HG03354 (cell line): ENCODE results near the gene TRIOBP.
"Not testable (repeated sequence)": the region's sequence is repeated elsewhere in the genome, so short reads cannot be mapped to it uniquely, and the experiment has no call there.

Source experiments
- ATAC-seq: cut with Tn5 transposase; IDR thresholded peaks from one replicate; pipeline ENCODE4 v1.9.1; 2021; ENCODE audit warnings: mild to moderate bottlenecking; ENCODE audit not compliant: unreplicated experiment, poor library complexity, severe bottlenecking

Gene TRIOBP

DNA sequence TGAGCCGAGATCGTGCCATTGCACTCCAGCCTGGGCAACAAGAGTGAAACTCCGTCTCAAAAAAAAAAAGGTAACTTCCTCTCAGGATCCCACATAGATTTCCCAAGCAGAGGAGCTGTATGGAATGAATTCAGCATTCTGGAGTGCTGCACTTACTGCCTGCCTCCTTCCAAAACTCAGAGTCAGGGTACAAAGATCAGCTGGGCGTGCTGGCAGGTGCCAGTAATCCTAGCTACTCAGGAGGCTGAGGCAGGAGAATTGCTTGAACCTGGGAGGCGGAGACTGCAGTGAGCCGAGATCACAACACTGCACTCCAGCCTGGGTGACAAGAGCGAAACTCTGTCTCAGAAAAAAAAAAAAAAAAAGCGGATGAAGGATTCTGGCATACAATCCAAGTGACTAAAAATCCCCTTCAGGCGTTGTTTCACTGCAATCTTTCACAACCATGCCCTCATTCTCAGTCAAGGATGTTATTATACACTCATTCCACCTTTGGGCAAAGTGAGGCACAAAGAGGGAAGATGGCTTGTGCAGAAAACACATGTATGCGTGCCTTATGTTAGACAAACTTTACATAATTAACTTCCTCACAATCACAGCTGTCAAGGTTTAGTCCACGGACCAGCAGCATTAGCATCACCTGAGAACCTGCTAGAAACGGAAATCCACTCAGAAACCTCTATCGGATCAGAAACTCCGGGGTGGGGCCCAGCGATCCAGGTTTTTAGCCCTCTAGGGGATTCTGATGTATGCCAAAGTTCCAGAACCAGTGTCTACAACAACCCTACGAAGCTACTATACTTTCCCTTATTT, 11.8 kb upstream of the TRIOBP start:
- no peak for ATAC-seq

DNA sequence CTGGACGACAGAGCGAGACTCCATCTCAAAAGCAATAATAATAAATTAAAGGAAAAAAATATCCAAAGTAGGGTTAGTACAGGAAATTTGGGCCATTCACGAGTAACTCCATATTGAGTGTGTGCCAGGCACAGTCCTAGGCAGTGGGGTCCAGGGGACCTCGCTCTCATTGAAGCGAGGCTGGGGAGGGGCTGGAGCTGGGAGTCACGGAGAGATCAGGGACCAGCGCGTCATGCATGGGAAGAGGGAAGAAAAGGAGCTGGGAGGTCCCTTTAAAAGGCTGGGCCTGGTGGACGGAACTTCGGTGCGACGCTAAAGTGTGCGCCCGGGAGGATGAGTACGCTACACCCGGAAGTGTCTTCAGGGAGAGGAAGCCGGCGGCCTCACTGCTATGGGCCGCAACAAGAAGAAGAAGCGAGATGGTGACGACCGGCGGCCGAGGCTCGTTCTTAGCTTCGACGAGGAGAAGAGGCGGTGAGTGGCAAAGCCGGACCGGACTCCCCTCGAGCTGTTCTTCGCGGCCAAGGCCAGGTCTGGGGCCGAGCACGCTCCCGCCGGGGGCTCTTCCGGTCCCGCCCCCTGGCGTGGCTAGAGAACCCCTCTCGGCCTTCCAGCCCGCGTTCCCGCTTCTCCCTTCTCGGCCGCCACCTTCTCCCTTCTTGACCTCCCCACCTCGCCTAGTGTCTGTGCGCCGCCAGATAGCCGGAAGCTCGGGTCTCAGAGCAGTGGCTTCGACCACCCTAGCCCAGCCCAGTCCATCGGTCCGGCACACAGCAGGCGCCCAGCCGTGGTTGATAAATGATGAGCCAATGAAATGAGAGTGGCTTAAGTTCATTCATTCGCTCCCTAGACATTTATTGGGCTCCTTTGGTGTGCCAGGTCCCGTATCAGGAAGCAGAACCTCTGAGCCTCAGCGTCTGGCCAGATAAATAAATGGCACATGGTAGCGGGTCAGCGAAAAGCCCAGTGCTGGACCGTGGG, 10.6 kb upstream of the TRIOBP start, which contains the start of gene NOL12:
Gene NOL12 (plus strand): TSS at position 342 of the 981 bp plus-strand sequence. CDS start 50 bp downstream, at position 392.
- peak; percentile 84 for ATAC-seq

DNA sequence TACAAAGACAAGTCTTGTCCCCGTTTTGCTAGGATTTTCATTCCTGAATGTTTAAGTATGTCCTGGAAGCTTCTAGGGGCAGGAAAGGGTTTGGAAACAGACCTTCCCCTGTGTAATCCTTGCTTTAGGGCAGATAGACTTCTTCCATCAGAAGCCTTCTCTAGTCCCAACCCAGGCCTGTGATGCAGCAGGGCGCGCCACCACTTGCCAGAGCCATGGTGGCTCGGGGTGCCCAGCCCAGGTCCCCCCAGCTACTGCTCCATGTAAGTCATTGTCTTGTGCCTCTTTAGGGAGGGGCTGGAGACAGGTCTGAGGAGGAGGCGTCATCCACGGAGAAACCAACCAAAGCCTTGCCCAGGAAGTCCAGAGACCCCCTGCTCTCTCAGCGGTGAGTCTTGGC, 6.4 kb upstream of the TRIOBP start:
- no peak for ATAC-seq

DNA sequence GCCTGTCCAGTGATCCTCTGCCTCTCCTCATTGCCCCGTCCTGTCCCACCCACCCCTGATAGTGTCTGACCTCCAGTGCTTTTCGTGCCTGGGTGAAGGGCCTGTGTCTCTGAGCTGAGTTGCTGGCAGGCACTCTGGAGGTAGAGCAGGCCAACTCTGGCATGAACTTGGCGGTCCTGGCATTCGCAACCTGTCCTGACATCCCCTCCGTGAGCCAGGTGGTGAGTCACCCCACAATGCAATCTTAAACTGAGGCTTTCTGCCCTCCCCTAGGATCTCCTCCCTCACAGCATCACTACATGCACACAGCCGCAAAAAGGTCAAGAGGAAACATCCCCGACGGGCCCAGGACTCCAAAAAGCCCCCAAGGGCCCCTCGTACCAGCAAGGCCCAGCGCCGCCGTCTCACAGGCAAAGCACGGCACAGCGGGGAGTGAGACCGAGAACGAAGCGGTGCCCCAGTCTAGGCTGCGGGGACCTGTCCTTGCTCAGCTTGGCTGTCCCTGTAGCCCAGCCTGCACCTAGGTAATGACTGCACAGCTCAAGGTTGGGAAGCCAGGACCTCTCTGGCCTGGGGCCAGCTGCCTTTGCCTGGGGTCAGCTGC, 5.8 kb upstream of the TRIOBP start:
- no peak for ATAC-seq

DNA sequence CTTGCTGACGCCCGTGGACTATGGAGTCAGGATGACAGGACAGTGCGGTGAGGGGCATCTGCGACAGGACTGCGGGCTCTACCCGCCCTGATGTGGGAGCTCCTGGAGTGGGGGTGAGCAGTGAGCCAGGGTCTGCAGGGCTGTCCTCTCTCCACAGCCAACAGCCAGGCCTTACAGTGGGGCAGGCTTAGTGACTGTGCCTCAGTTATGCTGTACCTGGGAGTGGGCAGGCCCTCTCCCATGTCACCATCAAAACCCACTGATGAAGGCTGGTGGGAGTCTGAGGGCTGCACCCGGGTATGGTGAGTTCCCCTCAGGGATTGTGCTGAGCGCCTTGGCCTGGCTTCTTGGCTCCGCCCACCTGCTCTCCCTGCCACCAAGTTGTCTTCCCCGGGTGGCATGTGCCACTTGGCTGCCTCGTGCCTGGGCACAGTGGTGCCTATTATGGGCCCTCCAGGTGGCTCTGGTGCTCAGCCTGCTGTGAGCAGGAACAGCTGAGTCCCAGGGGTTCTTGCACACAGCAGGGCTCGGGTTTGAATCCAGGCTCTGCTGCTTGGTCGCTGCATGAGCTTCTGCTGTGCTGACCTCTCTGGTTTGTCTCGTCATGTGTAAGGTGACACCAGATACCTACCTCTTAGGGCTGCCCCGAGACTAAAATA, 4.1 kb upstream of the TRIOBP start:
- no peak for ATAC-seq

DNA sequence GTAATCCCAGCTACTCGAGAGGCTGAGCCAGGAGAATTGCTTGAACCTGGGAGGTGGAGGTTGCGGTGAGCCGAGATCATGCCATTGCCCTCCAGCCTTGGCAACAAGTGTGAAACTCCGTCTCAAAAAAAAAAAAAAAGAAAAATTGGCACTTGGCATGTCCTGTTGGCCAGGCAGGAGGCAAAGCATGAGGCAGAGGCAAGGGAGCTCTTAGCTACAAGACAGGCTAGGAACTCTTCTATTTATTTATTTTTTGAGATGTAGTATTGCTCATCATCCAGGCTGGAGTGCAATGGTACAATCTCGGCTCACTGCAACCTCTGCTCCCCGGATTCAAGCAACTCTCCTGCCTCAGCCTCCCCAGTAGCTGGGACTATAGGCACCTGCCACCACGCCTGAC, 2.7 kb upstream of the TRIOBP start:
- ATAC-seq: not testable (repeated sequence)

DNA sequence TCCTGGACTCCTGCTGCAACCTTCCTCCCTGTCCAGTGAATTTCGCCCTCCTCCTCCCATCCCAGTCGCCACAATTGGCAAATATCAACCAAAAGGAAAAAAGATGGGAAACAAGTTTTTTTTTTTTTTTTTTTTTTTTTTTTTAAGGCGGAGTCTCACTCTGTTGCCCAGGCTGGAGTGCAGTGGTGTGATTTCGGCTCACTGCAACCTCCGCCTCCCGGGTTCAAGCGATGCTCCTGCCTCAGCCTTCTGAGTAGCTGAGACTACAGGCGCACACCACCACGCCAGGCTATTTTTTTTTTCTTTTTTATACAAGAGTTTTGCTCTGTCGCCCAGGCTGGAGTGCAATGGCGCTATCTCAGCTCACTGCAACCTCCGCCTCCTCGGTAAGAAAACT, 590 bp upstream of the TRIOBP start:
- ATAC-seq: not testable (repeated sequence)

DNA sequence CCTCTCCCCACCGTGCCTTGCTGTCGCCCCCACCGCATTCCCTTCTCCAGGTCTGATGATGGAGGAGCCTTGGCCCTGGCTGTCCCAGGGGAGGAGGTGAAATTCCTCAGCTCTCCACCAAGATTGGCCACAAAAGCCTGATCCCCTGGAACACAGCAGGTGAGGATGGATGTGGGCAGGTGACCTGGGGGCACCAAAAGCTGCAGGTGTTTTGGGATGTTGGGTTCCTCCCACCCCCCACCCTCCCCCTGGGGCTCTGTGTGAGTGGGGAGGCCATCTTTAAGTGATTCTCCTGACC, 639 bp downstream of the TRIOBP start:
- no peak for ATAC-seq

DNA sequence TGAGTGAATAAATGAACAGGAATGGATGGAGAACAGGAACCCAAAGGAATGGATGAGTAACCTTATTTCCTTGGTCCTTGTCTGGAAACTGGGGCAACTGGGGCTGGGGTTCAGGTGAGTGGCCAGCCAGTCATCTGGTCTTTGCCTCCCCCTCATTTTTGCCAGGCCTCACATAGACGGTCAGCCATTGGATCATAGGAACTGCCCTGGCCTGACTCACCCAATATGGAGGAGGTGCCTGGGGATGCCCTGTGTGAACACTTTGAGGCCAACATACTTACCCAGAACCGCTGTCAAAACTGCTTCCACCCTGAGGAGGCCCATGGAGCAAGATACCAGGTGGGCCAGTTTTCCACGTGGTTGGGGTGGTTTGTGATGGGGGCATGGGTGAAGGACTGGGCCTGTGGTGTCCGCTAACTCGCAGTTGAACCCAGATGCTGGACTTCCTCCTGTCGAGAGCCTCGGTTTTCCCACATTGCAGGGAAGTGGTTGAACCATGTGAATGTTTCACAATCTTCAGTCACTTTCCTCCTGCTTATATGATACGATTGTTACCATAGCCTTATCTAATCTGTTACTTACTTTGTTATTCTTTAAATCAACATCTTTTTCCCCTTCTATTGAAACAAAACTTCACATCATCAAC, 4.4 kb downstream of the TRIOBP start:
- ATAC-seq: no peak

DNA sequence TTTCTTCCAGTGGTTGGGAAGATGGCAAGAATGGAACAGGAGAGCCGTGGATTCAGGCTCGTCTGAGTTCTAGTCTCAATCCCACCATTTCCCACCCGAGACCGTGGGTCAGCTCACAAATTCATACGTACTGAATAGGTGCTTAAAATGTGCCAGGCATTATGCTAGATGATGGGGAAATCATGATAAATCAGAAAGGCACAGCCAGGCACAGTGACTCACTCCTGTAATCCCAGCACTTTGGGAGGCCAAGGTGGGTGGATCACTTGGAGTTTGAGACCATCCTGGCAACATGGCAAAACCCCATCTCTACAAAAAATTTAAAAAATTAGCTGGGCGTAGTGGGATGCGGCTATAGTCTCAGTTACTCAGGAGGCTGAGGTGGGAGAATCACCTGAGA, 7.1 kb downstream of the TRIOBP start:
- no peak for ATAC-seq

DNA sequence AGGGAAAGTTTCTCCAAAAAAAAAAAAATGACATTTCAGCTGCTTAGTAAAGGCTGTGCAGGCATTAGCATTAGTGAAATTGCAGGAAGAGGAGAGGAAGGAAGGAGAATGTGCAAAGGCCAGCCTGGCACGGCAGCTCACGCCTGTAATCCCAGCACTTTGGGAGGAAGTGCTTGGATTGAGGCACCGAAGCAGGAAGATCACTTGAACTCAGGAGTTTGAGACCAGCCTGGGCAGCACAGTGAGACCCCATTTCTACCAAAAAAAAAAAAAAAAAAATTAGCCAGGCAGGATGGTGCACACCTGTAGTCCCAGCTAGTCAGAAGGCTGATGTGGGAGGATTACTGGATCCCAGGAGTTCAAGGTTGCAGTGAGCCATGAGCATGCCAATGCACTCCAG, 7.8 kb downstream of the TRIOBP start:
- ATAC-seq: no peak

DNA sequence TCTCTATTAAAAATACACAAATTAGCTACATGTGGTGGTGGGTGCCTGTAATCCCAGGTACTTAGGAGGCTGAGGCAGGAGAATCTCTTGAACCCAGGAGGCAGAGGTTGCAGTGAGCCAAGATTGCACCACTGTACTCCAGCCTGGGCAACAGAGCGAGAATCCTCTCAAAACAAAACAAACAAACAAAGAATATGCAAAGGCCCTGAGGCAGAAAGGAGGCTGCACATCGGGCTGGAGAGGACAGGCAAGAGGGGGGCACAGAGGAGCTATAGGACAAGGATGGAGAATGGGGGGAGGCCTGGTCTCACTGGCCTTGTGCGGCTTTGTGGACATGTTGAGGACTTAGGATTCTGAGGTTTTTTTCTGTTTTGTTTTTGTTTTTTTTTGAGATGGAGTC, 8.4 kb downstream of the TRIOBP start:
- no peak for ATAC-seq

DNA sequence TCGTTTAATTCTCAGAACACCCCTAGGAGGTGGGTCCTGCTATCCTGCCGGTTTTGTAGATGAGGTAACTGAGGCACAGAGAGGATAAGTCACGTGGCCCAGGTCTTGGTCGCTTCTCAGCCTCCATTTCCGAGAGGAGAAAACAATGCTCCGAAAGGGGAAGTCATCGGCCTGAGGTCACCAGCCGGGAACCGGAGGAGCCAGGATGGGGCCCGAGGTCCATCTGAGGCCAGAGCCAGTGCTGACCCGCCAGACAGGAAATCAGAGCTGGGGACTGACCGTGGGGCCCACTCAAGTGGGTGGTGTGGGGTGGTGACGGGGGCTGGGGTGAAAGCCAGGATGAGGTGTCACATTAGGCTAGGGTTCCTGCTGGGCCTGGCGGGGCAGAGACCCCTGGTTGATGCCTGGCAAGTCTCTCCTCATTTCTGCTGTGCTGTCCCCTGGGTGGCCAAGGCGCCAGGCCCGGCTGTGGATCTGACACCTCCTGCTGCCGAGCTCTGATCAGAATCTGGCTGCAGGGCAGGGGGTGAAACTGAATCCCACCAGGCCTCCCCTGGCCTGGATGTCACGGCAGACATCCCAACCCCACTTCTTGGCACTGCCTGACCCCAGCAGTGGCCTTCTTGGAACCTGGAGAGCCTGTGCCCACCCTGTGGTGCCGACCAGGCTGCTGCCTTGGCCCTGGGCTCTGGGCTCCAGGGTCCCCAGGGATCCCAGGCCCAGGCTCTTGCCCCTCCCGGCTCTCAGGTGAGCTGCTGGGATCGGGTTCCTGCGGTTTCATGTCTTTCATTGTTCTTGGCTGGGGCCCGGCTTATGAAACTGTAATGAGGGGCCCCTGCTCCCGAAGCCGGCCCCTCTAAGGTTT, 12.0 kb downstream of the TRIOBP start:
- no peak for ATAC-seq

DNA sequence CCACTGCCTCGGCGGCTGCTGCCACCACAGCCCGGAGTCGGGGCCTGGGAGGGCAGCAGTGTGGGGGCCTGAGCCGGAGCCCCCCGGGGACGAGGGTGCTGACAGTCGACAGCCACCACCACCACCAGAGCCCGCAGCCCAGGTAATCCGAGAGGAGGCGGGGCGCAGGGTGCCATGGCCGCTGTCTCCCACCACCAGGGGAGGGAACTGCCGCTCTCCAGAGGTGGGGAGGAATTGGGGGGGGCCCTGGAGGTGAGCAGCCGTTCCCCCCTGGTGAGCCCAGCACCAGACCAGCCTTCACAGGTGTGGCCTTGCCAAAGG, 12.6 kb downstream of the TRIOBP start:
- ATAC-seq: no peak

DNA sequence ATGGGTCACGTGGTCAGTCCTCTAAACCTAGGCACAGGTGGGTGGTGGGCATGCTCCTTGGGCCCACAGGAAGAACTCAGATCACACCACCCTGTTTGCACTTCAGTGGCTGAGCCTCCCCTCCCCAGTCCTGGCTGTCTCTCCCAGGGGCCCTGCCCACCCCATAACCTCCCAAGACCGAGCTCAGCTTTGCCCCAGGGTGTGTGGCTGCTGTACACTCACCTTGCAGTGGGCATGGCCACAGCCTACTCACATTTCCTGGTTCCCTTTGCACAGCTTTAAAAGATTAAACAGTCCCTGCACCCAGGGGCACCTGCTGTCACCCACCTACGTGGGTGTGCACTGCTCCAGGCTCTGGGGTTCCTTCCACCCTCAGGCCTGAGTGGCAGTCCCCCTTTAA, 13.8 kb downstream of the TRIOBP start:
- no peak for ATAC-seq

DNA sequence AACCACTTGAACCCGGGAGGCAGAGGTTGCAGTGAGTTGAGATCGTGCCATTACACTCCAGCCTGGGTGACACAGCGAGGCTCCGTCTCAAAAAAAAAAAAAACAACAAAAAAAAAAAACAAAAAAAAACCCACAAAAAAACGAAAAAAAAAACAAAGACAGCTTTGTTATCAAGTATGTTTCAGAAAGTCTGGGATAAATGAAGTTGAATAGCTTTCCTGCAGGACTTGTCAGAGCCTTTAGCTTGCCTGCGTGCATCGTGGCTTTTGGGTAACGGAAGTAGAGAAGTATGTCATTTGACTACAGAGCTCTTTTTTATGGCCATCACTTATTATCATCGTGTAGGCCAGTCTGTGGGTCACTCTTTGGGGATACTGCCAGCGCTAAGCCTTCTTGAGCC, 14.6 kb downstream of the TRIOBP start:
- no peak for ATAC-seq

DNA sequence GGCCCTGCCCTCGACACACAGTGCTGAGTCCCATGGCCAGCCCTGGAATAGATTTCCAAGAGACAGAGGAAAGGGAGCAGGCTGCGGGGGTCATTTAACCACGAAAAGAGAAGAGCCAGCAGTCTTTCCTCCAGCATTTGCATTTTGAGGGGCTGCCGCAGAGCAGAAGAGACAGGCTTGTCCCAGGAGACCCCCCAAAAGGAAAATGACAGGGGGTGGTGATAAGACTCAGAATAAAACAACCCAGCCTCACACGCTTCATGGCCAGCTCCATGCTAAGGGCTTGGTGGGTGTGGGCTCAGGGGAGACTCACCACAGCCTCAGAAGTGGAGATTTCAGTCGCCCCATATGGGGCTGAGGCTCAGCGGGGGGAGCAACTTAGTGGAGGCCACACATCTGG, 16.9 kb downstream of the TRIOBP start:
- no peak for ATAC-seq

DNA sequence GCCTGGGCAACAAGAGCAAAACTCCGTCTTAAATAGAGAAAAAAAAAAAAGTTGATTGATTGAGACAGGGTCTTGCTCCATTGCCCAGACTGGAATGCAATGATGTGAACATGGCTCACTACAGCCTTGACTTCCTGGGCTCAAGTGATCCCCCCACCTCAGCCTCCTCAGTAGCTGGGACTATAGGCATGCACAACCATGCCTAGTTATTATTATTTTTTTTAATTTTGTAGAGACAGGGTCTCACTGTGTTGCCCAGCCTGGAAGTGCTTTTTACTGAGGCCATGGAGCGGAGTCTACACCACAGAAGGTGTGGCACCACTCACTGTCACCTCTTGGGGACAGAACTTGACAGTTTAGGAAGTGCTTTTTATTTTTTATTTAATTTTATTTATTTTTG, 17.8 kb downstream of the TRIOBP start:
- no peak for ATAC-seq

DNA sequence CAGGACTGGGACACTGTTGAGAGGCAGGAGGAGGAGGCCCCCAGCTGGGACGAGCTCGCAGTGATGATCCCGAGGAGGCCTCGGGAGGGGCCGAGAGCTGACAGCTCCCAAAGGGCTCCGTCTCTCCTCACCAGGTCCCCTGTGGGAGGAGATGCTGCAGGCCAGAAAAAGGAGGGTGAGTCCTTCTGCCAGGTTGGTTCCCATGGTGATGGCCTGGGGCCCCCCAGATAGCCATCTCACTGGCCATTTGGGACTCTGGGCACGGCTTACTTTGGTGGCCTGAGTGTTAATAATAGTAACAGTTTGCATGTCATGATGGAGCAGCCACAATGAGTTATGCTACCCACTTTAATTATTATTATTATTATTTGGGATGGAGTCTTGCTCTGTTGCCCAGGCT, 18.9 kb downstream of the TRIOBP start:
- ATAC-seq: no peak
